Central memory CD4-positive, alpha-beta T cell (primary cell): ENCODE results near the gene DDX31.

Experiments used
- DNase-seq: peaks from one replicate; pipeline ENCODE4 v3.0.0; 2022

DDX31 gene

DNA sequence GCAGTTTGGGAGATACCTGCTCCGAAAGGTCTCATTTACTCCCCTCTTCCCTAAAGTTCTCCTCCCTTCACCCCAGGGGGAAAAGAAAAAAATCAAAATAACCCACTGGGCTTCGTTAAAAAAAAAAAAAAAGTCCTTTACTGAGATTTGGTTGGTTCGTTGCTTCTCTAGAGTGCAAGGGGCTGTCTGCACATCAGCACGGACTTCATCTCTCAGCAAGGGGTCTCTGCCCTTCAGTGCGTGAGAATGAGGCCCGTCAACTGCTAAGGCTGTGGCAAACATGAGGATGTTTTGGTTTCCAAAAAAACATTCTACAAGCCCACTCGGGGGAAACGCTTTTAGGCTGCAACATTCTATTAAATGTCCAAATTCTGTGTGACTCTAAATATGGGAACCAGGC lies 77.3 kb downstream of the DDX31 start:
- no peak for DNase-seq

DNA sequence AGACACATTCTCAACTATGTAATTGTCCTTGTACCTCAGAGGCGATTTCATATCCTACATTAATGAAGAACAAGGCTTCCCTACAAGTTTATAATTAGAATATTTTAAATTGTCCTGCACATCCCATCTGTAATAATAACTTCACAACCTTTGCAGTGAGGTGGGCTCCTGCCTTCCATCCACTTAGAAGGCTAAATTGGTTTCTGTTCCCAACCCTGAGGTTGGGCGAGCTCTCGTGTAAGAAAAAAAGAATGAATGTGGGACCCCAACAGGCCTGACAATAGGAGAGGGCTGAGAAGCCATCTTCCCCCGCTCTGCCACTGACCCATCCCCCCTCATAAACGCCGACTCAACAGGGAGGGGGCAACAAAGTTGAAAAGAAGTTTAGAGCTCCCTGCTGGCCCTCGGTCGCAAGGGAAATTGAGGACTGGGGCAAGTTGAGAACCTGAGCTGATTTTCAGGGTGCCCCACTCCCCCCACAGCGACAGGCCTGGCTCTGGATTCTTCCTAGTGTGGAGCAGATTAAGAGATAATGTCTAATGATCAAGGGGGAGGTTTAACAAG lies 78.0 kb downstream of the DDX31 start:
- DNase-seq: no peak

DNA sequence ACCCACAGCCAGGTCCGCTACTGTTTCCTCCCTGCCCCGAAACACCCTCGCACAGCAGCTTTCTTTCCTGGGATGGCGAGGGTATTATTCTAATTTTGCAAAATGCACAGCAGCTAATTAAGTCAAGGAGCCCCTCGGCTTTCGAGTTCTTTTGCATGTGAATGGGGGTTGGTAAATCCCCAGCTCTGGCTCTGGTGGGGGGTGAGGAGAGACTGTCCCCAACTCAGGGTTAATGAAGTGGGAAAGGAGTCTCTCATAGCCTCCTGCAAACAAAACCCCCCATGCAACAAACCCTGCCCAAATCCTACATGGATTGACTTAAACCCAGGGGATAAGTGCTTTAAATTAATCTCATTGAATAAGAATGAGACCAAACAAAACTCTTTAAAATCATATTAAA lies 78.5 kb downstream of the DDX31 start:
- DNase-seq: no peak

- DNase-seq: no peak
Observed at GRCh38 chr9:132590318-132591182, 79.2 kb downstream of the DDX31 start.

DNA sequence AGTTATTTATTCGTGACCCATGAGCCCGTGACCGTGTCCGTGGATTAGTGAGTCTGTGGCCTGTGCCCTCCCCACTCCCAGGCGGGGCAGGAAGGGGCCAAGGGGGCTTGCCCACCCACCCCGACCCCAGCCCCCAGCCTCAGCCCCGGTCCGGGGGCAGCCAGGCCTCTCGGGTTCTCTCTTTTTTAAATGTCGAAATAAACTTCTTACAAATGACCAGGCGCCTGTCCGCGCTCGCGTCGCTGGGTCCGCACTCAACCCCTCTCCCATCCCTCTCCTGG lies 79.8 kb downstream of the DDX31 start:
- DNase-seq: no peak

DNA sequence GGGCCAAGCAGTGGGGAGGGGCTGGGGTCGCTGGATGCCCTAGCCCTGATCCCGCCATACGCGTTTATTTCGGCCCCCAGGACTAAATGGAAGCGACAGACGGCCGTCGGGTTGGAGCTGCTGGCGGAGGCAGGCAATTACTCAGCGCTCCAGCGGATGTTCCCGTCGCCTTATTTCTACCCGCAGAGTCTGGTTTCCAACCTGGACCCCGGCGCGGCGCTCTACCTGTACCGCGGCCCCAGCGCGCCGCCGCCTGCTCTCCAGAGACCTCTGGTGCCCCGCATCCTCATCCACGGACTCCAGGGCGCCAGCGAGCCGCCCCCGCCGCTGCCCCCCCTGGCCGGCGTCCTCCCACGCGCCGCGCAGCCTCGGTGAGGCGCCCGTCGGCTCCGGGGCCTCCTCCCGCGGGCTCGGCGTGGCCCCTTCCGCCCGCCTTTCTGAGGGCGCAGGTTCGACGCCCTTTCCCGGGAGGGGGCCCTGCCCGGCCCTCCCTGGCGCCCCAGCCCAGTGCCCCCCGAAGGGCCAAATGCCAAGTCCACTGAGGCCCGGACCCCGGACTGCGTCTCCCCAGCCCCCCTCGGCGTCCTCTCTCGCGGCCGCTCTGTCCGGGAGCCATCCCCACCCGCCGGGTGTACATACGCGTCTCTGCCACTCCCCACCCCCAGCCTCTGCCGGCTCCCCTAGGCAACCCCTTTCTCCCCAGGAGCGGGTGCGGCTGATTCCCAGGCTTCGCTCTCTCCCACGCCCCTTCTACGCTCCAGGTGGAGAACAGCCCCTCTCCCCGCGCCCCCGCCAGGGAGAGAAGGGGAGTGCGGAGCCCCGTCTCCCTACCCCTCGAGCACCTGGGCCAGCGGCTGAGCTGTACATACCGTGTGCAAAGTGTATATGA lies 80.4 kb downstream of the DDX31 start:
- no peak for DNase-seq

DNA sequence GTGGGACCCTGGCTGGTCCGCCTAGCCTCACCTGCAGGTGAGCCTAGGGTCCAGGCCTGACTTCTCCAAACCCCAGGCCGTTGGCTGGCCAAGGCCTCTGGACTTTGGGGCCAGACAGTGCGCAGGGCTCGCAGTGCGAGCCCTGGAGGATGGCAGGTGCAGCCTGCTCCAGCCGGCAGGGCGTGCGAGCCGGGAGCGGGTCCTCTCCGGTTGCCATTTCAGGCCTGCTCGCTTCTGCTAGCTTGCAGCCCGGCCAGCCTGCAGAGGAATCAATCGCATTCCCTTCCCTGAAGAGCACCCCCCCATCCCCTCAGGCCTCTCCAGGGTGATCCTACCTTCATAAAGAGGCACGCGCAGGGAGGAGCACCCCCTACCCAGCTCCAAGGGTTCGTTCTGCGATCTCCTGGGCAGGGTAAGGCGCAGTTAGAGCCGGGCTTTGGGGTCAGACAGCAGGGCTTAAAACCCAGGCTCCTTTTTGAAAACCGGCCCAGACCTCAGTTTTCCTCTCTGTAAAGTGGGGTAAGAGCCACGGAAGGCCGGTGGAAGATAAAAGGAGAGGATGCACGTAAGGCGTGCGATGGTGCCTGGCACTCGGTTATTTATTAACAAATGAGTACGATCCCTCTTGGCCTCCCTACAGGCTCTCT lies 81.2 kb downstream of the DDX31 start:
- DNase-seq: no peak

DNA sequence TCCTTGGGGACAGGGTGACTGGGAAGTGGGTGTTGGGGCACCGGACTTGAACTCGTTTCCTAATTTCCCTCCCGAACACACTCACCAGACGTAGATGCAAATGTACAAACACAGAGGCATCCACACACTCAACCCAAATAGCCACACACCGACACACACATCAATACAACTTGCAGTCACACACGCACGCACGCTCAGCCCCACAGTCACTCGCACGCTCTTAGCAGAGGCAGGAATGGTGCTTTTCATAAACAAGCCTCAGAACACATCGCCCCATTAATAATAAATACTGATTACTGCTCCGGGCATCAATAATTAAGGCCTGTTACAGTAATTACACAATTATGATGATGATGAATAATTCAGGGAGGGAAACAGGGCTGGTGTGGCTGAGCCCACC lies 81.7 kb downstream of the DDX31 start:
- no peak for DNase-seq

DNA sequence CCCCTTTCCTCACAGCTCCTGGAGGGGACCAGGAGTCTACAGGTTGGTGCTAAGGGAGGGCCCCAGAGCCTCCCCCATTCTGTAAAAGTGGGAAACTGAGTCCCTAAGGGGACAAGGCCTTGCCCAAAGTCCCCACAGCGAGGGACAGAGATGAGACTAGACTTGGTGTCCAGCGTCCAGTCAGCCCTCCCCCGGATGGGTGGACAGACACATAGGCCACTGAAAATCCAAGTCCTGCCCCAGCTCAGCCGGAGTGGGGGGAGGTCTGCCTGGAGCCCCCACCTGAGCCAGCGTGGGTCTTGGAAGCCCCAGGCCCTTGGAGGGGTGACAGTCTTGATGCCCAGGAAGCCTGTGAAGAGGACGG lies 82.2 kb downstream of the DDX31 start:
- no peak for DNase-seq

DNA sequence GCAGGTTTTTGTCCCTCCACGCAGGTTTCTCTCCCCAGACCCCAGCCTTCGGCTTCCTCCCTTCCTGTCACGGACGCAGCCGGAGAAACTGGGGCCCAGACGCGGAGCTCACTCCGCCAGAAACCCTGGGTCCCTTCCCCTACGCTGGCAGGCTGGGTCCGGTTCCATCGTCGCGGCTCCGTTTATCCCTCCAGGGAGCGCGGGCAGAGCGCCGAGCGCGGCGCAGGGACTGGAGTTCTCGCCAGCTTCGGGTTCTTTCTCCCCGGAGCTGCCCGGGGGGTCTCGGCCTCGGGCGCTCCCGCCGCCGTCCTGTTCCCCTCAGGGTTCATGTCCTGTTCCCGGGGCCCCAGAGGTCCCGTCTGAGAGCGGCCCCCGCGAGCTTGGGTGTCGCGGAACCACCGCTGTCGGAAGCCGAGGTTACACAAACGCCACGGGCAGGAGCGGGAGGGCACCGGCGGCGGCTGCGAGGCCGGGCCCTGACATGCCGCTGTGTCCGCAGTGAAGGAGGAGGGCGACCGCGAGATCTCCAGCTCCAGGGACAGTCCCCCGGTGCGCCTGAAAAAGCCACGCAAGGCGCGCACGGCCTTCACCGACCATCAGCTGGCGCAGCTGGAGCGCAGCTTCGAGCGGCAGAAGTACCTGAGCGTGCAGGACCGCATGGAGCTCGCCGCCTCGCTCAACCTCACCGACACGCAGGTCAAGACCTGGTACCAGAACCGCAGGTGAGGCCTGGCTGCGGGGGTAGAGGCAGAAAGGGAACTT lies 82.8 kb downstream of the DDX31 start:
- DNase-seq: no peak

- DNase-seq: no peak
Observed at GRCh38 chr9:132585954-132586829, 83.6 kb downstream of the DDX31 start.

GRCh38 chr9:132584601-132585560 lies 84.9 kb downstream of the DDX31 start:
- DNase-seq: no peak

GRCh38 chr9:132583584-132584304 lies 86.0 kb downstream of the DDX31 start:
- DNase-seq: no peak

- DNase-seq: no peak
Observed at GRCh38 chr9:132582786-132583583, 86.8 kb downstream of the DDX31 start.

DNA sequence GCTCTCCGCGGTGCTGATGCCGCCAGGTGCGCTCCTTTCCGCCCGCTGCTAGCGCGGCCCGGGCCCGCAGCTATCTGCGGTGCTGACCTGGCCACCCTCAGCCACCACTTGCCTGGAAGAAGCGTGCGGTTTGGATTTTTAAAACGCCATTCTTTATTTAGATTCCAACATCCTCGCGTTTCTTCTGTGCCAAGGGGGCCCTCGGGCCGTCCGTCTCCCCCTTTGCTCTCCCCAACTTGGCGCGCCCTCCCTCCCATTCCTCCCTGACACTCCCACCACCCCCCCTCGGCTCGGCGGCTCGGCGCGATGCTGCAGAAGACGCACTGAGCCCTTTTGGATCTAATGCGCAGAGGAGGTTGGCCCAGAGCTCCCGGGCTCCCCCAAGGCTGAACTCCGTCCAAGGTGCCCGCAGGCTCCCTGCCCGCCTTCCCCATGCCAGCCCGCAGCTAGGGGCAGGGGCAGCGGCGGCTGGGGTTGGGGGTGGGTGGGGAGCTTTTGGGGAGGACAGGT lies 87.5 kb downstream of the DDX31 start, which contains the start of gene BARHL1:
TSS of gene BARHL1 (plus strand) at position 331 of the 510 bp plus-strand sequence. CDS start 192 bp downstream, outside the sequence.
- no peak for DNase-seq

- no peak for DNase-seq
Observed at GRCh38 chr9:132579427-132579798, 90.4 kb downstream of the DDX31 start.

GRCh38 chr9:132578367-132578932 lies 91.3 kb downstream of the DDX31 start:
- DNase-seq: no peak

DNA sequence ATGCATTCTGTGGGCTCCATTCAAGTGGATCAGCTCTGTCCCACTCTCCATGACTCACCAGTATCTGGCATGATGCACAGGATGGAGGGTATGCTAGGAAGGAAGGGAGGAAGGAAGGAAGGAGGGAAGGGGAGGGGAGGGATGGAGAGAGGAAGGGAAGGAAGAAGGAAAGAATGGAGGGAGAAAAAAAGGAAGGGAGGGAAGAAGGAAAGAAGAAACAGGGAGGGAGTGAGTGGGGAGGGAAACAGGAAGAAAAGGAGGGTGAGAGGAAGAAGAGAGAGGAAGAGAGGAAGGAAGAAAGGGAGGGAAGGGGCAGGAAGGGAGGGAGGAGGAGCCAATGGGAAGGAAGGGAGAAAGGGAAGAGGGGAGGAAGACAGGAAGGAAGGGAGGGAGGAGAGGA lies 92.7 kb downstream of the DDX31 start:
- DNase-seq: no peak
